H1 (cell line): ENCODE results near the gene MZF1. TPM values are rescaled to one million over a fixed set of nuclear protein-coding genes. Genes with fewer than 3 reads are reported as not detected.

Source experiments
- CTCF ChIA-PET: fragments of 300-600 bp; sonication (Branson Sonifier 250); formaldehyde crosslinking; loops from one replicate; lab custom pipeline; 2021; ENCODE audit not compliant: partially characterized antibody; lab: Charles Lee
- POLR2A ChIA-PET: fragments of 300-600 bp; sonication (Branson Sonifier 250); formaldehyde crosslinking; loops from one replicate; lab custom pipeline; 2021; ENCODE audit warnings: inconsistent platforms; ENCODE audit not compliant: partially characterized antibody; lab: Charles Lee
- DNase-seq, 2 experiments: peaks; one replicate each; pipeline versions ENCODE4 v3.0.0 to v3.0.0-alpha.2; 2010 to 2022; ENCODE audit warnings: low spot score in 2 of 2, low read depth in 1 of 2, mixed read lengths in 1 of 2
- FAIRE-seq: peaks from 2 replicates; lab custom pipeline; 2011; peaks lifted over from hg19 to GRCh38; lab: Jason Lieb, UNC
- H2AFZ ChIP-seq: 2 replicates; pipeline ENCODE4 v1.8.1; 2012; ENCODE audit warnings: low read length, inconsistent platforms
- H2AK5ac ChIP-seq: 2 replicates; pipeline ENCODE4 v1.6.1; 2013; ENCODE audit warnings: low read depth, low read length
- H2BK120ac ChIP-seq: replicated peaks from 2 replicates; pipeline ENCODE3; 2013; ENCODE audit warnings: low read depth, low read length, inconsistent platforms
- H2BK12ac ChIP-seq: 2 replicates; pipeline ENCODE4 v1.6.1; 2013; ENCODE audit warnings: low read depth, low read length
- H2BK15ac ChIP-seq: 2 replicates; pipeline ENCODE4 v1.6.1; 2013; ENCODE audit warnings: low read length
- H2BK20ac ChIP-seq: 2 replicates; pipeline ENCODE4 v1.6.1; 2013; ENCODE audit warnings: low read length
- H2BK5ac ChIP-seq: 2 replicates; pipeline ENCODE4 v1.6.1; 2013; ENCODE audit warnings: low read depth, low read length
- H3K14ac ChIP-seq: 2 replicates; pipeline ENCODE4 v1.6.1; 2013; ENCODE audit warnings: inconsistent platforms; ENCODE audit not compliant: insufficient read length
- H3K18ac ChIP-seq: 2 replicates; pipeline ENCODE4 v1.6.1; 2013; ENCODE audit warnings: low read length; ENCODE audit errors: extremely low read depth
- H3K23ac ChIP-seq: 2 replicates; pipeline ENCODE4 v1.6.1; 2013; ENCODE audit warnings: inconsistent platforms; ENCODE audit not compliant: insufficient read length
- H3K23me2 ChIP-seq: 2 replicates; pipeline ENCODE4 v1.6.1; 2013; ENCODE audit warnings: low read depth, low read length
- H3K27ac ChIP-seq: 2 replicates; pipeline ENCODE4 v1.6.1; 2011; ENCODE audit warnings: low read depth, low read length, inconsistent platforms
- H3K27me3 ChIP-seq, 4 experiments: replicated peaks in 1 of 4; 1 replicate in 1 of 4; 2 replicates in 3 of 4; pipeline versions ENCODE4 v1.6.1 to v1.8.1; 2011 to 2013; ENCODE audit warnings: low read length in 3 of 4, mild to moderate bottlenecking in 3 of 4, inconsistent platforms in 2 of 4, mixed read lengths in 2 of 4, moderate library complexity in 1 of 4; ENCODE audit not compliant: control insufficient read depth in 3 of 4, insufficient read depth in 3 of 4; ENCODE audit errors: extremely low read depth in 1 of 4
- H3K36me3 ChIP-seq, 4 experiments: 2 replicates each; pipeline versions ENCODE4 v1.6.1 to v1.8.1; 2011 to 2013; ENCODE audit warnings: mild to moderate bottlenecking in 4 of 4, low read length in 3 of 4, moderate library complexity in 2 of 4, control low read depth in 1 of 4, inconsistent platforms in 1 of 4; ENCODE audit not compliant: insufficient read depth in 4 of 4, control insufficient read depth in 2 of 4
- H3K4ac ChIP-seq: replicated peaks from 2 replicates; pipeline ENCODE3; 2013; ENCODE audit warnings: low read length, low read depth, mixed read lengths, inconsistent platforms; ENCODE audit not compliant: insufficient read length
- H3K4me1 ChIP-seq, 4 experiments: replicated peaks in 1 of 4; 1 replicate in 1 of 4; 2 replicates in 3 of 4; pipeline versions ENCODE4 v1.6.1 to v1.8.1; 2011 to 2013; ENCODE audit warnings: low read length in 3 of 4, inconsistent platforms in 2 of 4, mixed read lengths in 1 of 4; ENCODE audit not compliant: insufficient read depth in 4 of 4, control insufficient read depth in 3 of 4
- H3K4me2 ChIP-seq, 2 experiments: 2 replicates each; pipeline versions ENCODE4 v1.6.1 to v1.8.1; 2011 to 2013; ENCODE audit warnings: low read depth in 2 of 2, low read length in 2 of 2, control low read depth in 1 of 2, inconsistent platforms in 1 of 2, mild to moderate bottlenecking in 1 of 2; ENCODE audit not compliant: insufficient read depth in 1 of 2
- H3K4me3 ChIP-seq, 4 experiments: fragments of 200-600, 300-600 bp in 1 of 4; sonication (generic), shearing (Covaris generic), sonication (Bioruptor Twin) in 1 of 4; 2 replicates each; pipeline versions ENCODE4 v1.5.1 to v1.8.1; 2011 to 2016; ENCODE audit warnings: low read length in 4 of 4, low read depth in 3 of 4, control low read depth in 2 of 4, inconsistent platforms in 2 of 4, mild to moderate bottlenecking in 2 of 4, mixed read lengths in 1 of 4, moderate library complexity in 1 of 4; ENCODE audit not compliant: insufficient read depth in 2 of 4; ENCODE audit errors: extremely low read depth in 1 of 4
- H3K56ac ChIP-seq: replicated peaks from 2 replicates; pipeline ENCODE3; 2013; ENCODE audit warnings: low read depth, mild to moderate bottlenecking, mixed read lengths, low read length, inconsistent platforms; ENCODE audit not compliant: insufficient read length
- H3K79me1 ChIP-seq: 2 replicates; pipeline ENCODE4 v1.6.1; 2013; ENCODE audit warnings: low read depth, low read length, control low read depth
- H3K79me2 ChIP-seq, 2 experiments: 2 replicates each; pipeline versions ENCODE4 v1.6.1 to v1.8.1; 2012 to 2013; ENCODE audit warnings: low read length in 2 of 2, mild to moderate bottlenecking in 2 of 2, inconsistent platforms in 1 of 2; ENCODE audit not compliant: insufficient read depth in 2 of 2, control insufficient read depth in 1 of 2
- H3K9ac ChIP-seq, 4 experiments: replicated peaks in 1 of 4; 1 replicate in 1 of 4; 2 replicates in 3 of 4; pipeline versions ENCODE4 v1.6.1 to v1.8.1; 2011 to 2013; ENCODE audit warnings: low read depth in 3 of 4, low read length in 3 of 4, control low read depth in 2 of 4, mild to moderate bottlenecking in 2 of 4, moderate library complexity in 2 of 4, inconsistent platforms in 1 of 4; ENCODE audit errors: extremely low read depth in 1 of 4
- H3K9me3 ChIP-seq, 2 experiments: 2 replicates each; pipeline versions ENCODE4 v1.6.1 to v1.8.1; 2012 to 2013; ENCODE audit warnings: mild to moderate bottlenecking in 2 of 2, moderate library complexity in 2 of 2, control low read depth in 1 of 2, inconsistent platforms in 1 of 2, low read depth in 1 of 2, low read length in 1 of 2, mixed read lengths in 1 of 2; ENCODE audit not compliant: insufficient read depth in 2 of 2
- H4K20me1 ChIP-seq, 2 experiments: replicated peaks in 1 of 2; 2 replicates each; pipeline versions ENCODE3 to v1.8.1; 2011 to 2013; ENCODE audit warnings: inconsistent platforms in 2 of 2, low read length in 2 of 2, mild to moderate bottlenecking in 1 of 2; ENCODE audit not compliant: insufficient read depth in 2 of 2, control insufficient read depth in 1 of 2
- H4K5ac ChIP-seq: 2 replicates; pipeline ENCODE4 v1.6.1; 2013; ENCODE audit warnings: low read length, low read depth, mixed read lengths, inconsistent platforms; ENCODE audit not compliant: insufficient read length
- H4K8ac ChIP-seq: 2 replicates; pipeline ENCODE4 v1.8.0; 2013; ENCODE audit warnings: mild to moderate bottlenecking, moderate library complexity, low read length, inconsistent platforms; ENCODE audit not compliant: insufficient read depth; ENCODE audit errors: extremely low read depth
- H4K91ac ChIP-seq: replicated peaks from 2 replicates; pipeline ENCODE3; 2013; ENCODE audit warnings: low read length, mixed read lengths, inconsistent platforms; ENCODE audit not compliant: insufficient read length
- POLR2A ChIP-seq, 2 experiments: IDR thresholded peaks; 1 replicate in 1 of 2; 2 replicates in 1 of 2; pipeline ENCODE4 v1.6.1; 2011; ENCODE audit warnings: low read depth in 2 of 2, low read length in 2 of 2, mild to moderate bottlenecking in 2 of 2; ENCODE audit errors: control extremely low read depth in 1 of 2
- SIN3A ChIP-seq, 2 experiments: IDR thresholded peaks in 1 of 2; conservative IDR thresholded peaks in 1 of 2; 2 replicates each; pipeline ENCODE4 v1.6.1; 2011 to 2012; ENCODE audit warnings: low read length in 2 of 2, improper control_type of control experiment in 1 of 2, low read depth in 1 of 2, mild to moderate bottlenecking in 1 of 2
- YY1 ChIP-seq: IDR thresholded peaks from 2 replicates; pipeline ENCODE4 v1.6.1; 2011; ENCODE audit warnings: low read depth, mild to moderate bottlenecking, low read length
- WGBS, 2 experiments: shearing (Covaris generic) in 1 of 2; methylation state at CpG; one replicate each; pipeline versions ENCODE4 v1.1.6 to v1.1.7; 2013 to 2015; ENCODE audit warnings: low lambda C conversion rate in 2 of 2, mixed read lengths in 2 of 2, inconsistent platforms in 1 of 2, low coverage in 1 of 2, missing lambda C conversion rate in 1 of 2; ENCODE audit not compliant: insufficient replicate concordance in 2 of 2, insufficient coverage in 1 of 2, insufficient read length in 1 of 2; ENCODE audit errors: extremely low coverage in 1 of 2, missing lambda C conversion rate in 1 of 2; 5-methylcytosine and 5-hydroxymethylcytosine counted together
- polyA plus RNA-seq, 7 experiments: library from polyadenylated mRNA; depleted of rRNA in 3 of 7; stranded (reverse) in 5 of 7; unstranded in 2 of 7; fragments of >200 nt in 5 of 7; fragments of 200-250 nt in 2 of 7; gene quantifications; 1 replicate in 5 of 7; 2 replicates in 1 of 7; 4 replicates in 1 of 7; pipeline versions ENCODE4 v1.2.1 to v1.2.3, GENCODE V29; 2011 to 2013; ENCODE audit warnings: missing spikeins in 2 of 7, mixed read lengths in 2 of 7
- total RNA-seq: library from RNA; stranded (reverse); fragmentation: NEBNext Ultra II Directional; extraction: Animal tissue kit (Norgen Biotek cat#: 25700); gene quantifications from 2 replicates; pipeline ENCODE4 v1.2.1, GENCODE V29; 2021
- TF ChIP-seq, protein P1 (sequence below): IDR thresholded peaks from 2 replicates; pipeline ENCODE4 v1.6.1; 2012; ENCODE audit warnings: inconsistent platforms

MZF1 gene
- total and polyA plus RNA-seq, 2 of the 8 experiments (the other 6 are each of a cell fraction or from before 2014, with no cell fraction given): 15.2 to 25.0 TPM

GRCh38 chr19:58514564-58515022 lies 58.5 kb downstream of the MZF1 start:
- 68% methylated on average over 3 of the region's 3 CpGs; no CpG with 5 or more reads in 1 of the 2 experiments for WGBS, 2 experiments
- H3K4me2 ChIP-seq: peak overlapping the region; percentile 58 to 93

More at GRCh38 chr19:58514564-58515022, 58.5 kb downstream of the MZF1 start:
- peak overlapping the region in 3 of 4 experiments; percentile 24 to 74 (median 60); a peak in 5 of 7 replicates for H3K9ac ChIP-seq
- H4K91ac ChIP-seq: peak overlapping the region; percentile 97
- no peak overlapping the region for H3K23ac ChIP-seq
- peaks cover 11% of the 10 kb centered on the region for H3K23me2 ChIP-seq
- peak overlapping the region; percentile 5; the same call in 1 of the 2 replicates for H3K18ac ChIP-seq
- no peak overlapping the region for H3K56ac ChIP-seq
- H2BK20ac ChIP-seq: no peak overlapping the region
- peak overlapping the region; percentile 80 for H2BK5ac ChIP-seq
- DNase-seq (no peak), FAIRE-seq (no peak)
- H2BK15ac ChIP-seq: no peak overlapping the region
- 0 out of 2 replicates have a peak overlapping the region, but pooled peaks have one; percentile 4 for H4K8ac ChIP-seq
- H2BK120ac ChIP-seq: no peak overlapping the region
- H2AFZ ChIP-seq: no peak overlapping the region
- peak overlapping the region; percentile 29; the same call in 1 of the 2 replicates for H2AK5ac ChIP-seq
- H3K4ac ChIP-seq: peak overlapping the region; percentile 41
- no peaks in the 10 kb centered on the region for H3K27me3 ChIP-seq
- no peak overlapping the region for H3K14ac ChIP-seq
- ChIA-PET POLR2A (interaction anchor here (0.8 to 21.3 kb wide), 5 partner anchors 15 to 188 kb away, joined by 3 to 650 read pairs (median 9); partner anchors contain the start of genes CHMP2A, TRIM28, UBE2M and ZSCAN22), CTCF (interaction anchor here (0.6 to 1.8 kb wide), 11 partner anchors 14 to 162 kb away, joined by 3 to 10 read pairs (median 4); partner anchors contain the start of genes A1BG, UBE2M and ZNF446)
- H3K79me2 ChIP-seq: peaks cover 0 to 17% of the 10 kb centered on the region in 2 experiments; a peak in 1 of 4 replicates
- H2BK12ac ChIP-seq: no peak overlapping the region
- peak overlapping the region; percentile 73 for H4K5ac ChIP-seq
- H3K36me3 ChIP-seq: peaks cover 0 to 9% (median 2%) of the 10 kb centered on the region in 4 experiments; a peak in 2 of 8 replicates
- peak overlapping the region; percentile 56; the same call in 1 of the 2 replicates for H3K27ac ChIP-seq
- TF ChIP-seq SIN3A (conservative IDR thresholded peaks at IDR 0.05 in 1 of 2, IDR thresholded peaks at IDR 0.05 in 1 of 2; ENCODE audit: low read depth in 1 of 2, low read length in 2 of 2): no peak
- peak in 1 of 2 experiments; percentile 2; a peak in 1 of 3 replicates for TF ChIP-seq POLR2A (IDR thresholded peaks at IDR 0.05; ENCODE audit: control extremely low read depth in 1 of 2, low read depth in 2 of 2, low read length in 2 of 2)
- no peak for TF ChIP-seq YY1
- TF ChIP-seq, protein P1, sequence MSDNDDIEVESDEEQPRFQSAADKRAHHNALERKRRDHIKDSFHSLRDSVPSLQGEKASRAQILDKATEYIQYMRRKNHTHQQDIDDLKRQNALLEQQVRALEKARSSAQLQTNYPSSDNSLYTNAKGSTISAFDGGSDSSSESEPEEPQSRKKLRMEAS: no peak
- H3K4me3 ChIP-seq: peak overlapping the region; percentile 37 to 70 (median 52)
- H4K20me1 ChIP-seq: peaks cover 2 to 9% of the 10 kb centered on the region in 2 experiments
- no peaks in the 10 kb centered on the region for H3K9me3 ChIP-seq
- peaks cover 0 to 28% (median 16%) of the 10 kb centered on the region in 4 experiments; a peak in 6 of 7 replicates for H3K4me1 ChIP-seq
- H3K79me1 ChIP-seq: peaks cover 5% of the 10 kb centered on the region
